CD4-positive, alpha-beta T cell (primary cell): ENCODE results near the gene CLEC16A. TPM values are rescaled to one million over a fixed set of nuclear protein-coding genes. Genes with fewer than 3 reads are reported as not detected.
"Not testable (repeated sequence)": the region's sequence is repeated elsewhere in the genome, so short reads cannot be mapped to it uniquely, and the experiment has no call there.

Source experiments
- ATAC-seq: fragments of 200-7000 bp; cut with Tn5 transposase; one replicate; pipeline ENCODE4 v1.10.0; 2022; ENCODE audit warnings: mild to moderate bottlenecking; ENCODE audit not compliant: poor library complexity
- CTCF ChIA-PET: fragments of 350-600 bp; sonication (Branson Sonifier 250); formaldehyde crosslinking; loops from one replicate; lab custom pipeline; 2021; ENCODE audit warnings: antibody characterized with exemption, inconsistent platforms; lab: Charles Lee
- POLR2A ChIA-PET: fragments of 350-600 bp; sonication (Branson Sonifier 250); formaldehyde crosslinking; loops from one replicate; lab custom pipeline; 2021; ENCODE audit warnings: antibody characterized with exemption, inconsistent platforms; lab: Charles Lee
- DNase-seq, 14 experiments: peaks; one replicate each; pipeline ENCODE4 v3.0.0-alpha.2; 2013 to 2020; ENCODE audit warnings: mixed read lengths in 2 of 14
- H3K27ac ChIP-seq, 2 donors: one replicate each; pipeline versions ENCODE4 v1.5.1 to v1.7.0; 2013; ENCODE audit warnings: low read length in 2 of 2, low read depth in 1 of 2, mild to moderate bottlenecking in 1 of 2
- H3K27me3 ChIP-seq, 2 experiments: 1 replicate in 1 of 2; 2 replicates in 1 of 2; pipeline versions ENCODE4 v1.6.1 to v1.7.0; 2013; ENCODE audit warnings: low read length in 2 of 2, control low read depth in 1 of 2, mild to moderate bottlenecking in 1 of 2, moderate library complexity in 1 of 2; ENCODE audit not compliant: insufficient read depth in 2 of 2, control insufficient read depth in 1 of 2
- H3K36me3 ChIP-seq: one replicate; pipeline ENCODE4 v1.6.1; 2013; ENCODE audit warnings: low read length, control low read depth; ENCODE audit not compliant: insufficient read depth
- H3K4me1 ChIP-seq: one replicate; pipeline ENCODE4 v1.6.1; 2013; ENCODE audit warnings: low read length, control low read depth; ENCODE audit not compliant: insufficient read depth
- H3K4me3 ChIP-seq: one replicate; pipeline ENCODE4 v1.5.1; 2013; ENCODE audit warnings: mild to moderate bottlenecking, low read length, moderate library complexity
- H3K9me3 ChIP-seq, 2 experiments: 1 replicate in 1 of 2; 2 replicates in 1 of 2; pipeline versions ENCODE4 v1.6.1 to v1.7.0; 2013; ENCODE audit warnings: low read length in 2 of 2, mild to moderate bottlenecking in 2 of 2, control low read depth in 1 of 2, moderate library complexity in 1 of 2; ENCODE audit not compliant: control insufficient read depth in 1 of 2, insufficient read depth in 1 of 2
- H3K27ac Mint-ChIP-seq: one replicate; pipeline ENCODE4 v1.8.0; 2020; ENCODE audit warnings: mixed read lengths
- H3K27me3 Mint-ChIP-seq: one replicate; pipeline ENCODE4 v1.8.0; 2021; ENCODE audit warnings: mixed read lengths
- H3K36me3 Mint-ChIP-seq: one replicate; pipeline ENCODE4 v1.8.0; 2021; ENCODE audit warnings: low read depth, mixed read lengths
- H3K4me1 Mint-ChIP-seq: one replicate; pipeline ENCODE4 v1.8.0; 2021; ENCODE audit warnings: low read depth, mixed read lengths
- H3K4me3 Mint-ChIP-seq: one replicate; pipeline ENCODE4 v1.8.0; 2020; ENCODE audit warnings: mild to moderate bottlenecking, mixed read lengths
- H3K9me3 Mint-ChIP-seq: one replicate; pipeline ENCODE4 v1.8.0; 2020; ENCODE audit warnings: mixed read lengths
- CTCF ChIP-seq: fragments of 200-600 bp; IDR thresholded peaks from one replicate; pipeline ENCODE4 v1.8.0; 2022; ENCODE audit warnings: antibody characterized with exemption, mild to moderate bottlenecking
- intact Hi-C, 2 experiments: fragments of 100-400 bp; cut with DNase I in 1 of 2; cut with micrococcal nuclease in 1 of 2; formaldehyde crosslinking; loops; one replicate each; pipeline versions ENCODE4 v1.15.1 to v1.9.0; 2023 to 2025; cut with DNase I, micrococcal nuclease
- total RNA-seq, 174 experiments: library from RNA in 2 of 174; stranded (reverse) in 2 of 174; gene quantifications; one replicate each; pipeline ENCODE4 v1.2.3 and lab custom pipeline; 2021 to 2026

Gene CLEC16A
- total RNA-seq, 2 experiments from 2014 or later = 21.7 to 22.7 TPM

- Histone ChIP-seq H3K4me3 (no peak overlapping the region), H3K4me1 (peaks cover 28% of the 10 kb centered on the region), H3K36me3 (no peaks in the 10 kb centered on the region), H3K27ac (no peak overlapping the region), H3K9me3 (no peaks in the 10 kb centered on the region), H3K27me3 (no peaks in the 10 kb centered on the region)
- DNase-seq = no peak
- H3K27ac Mint-ChIP-seq = no peak overlapping the region
- ATAC-seq = no peak
- ChIA-PET POLR2A (interaction anchor here (0.7 kb wide), 1 partner anchor 169 kb away, joined by 4 read pairs; no protein-coding TSS in a partner anchor), CTCF (no interaction called here)
- TF ChIP-seq CTCF = no peak
- H3K4me1 Mint-ChIP-seq = peaks cover 27% of the 10 kb centered on the region
- intact Hi-C loops = no loop called here
- no peaks in the 10 kb centered on the region for H3K27me3 Mint-ChIP-seq
- no peaks in the 10 kb centered on the region for H3K9me3 Mint-ChIP-seq
- peaks cover 4% of the 10 kb centered on the region for H3K36me3 Mint-ChIP-seq
- H3K4me3 Mint-ChIP-seq = no peak overlapping the region
Measured at GRCh38 chr16:11101695-11102522, 157.5 kb downstream of the CLEC16A start.

GRCh38 chr16:11102523-11102898, 158.1 kb downstream of the CLEC16A start:
- intact Hi-C loops = no loop called here
- POLR2A ChIA-PET = interaction anchor here (0.7 kb wide), 1 partner anchor 169 kb away, joined by 4 read pairs; no protein-coding TSS in a partner anchor
- no peak overlapping the region for H3K4me3 Mint-ChIP-seq
- H3K4me1 Mint-ChIP-seq = peaks cover 27% of the 10 kb centered on the region
- H3K27ac Mint-ChIP-seq = no peak overlapping the region
- H3K9me3 ChIP-seq = no peaks in the 10 kb centered on the region
- DNase-seq (no peak), ATAC-seq (no peak)
- H3K27me3 Mint-ChIP-seq = no peaks in the 10 kb centered on the region
- H3K4me3 ChIP-seq = no peak overlapping the region
- peaks cover 28% of the 10 kb centered on the region for H3K4me1 ChIP-seq
- CTCF ChIA-PET = no interaction called here
- TF ChIP-seq CTCF = no peak
- no peak overlapping the region for H3K27ac ChIP-seq
- H3K36me3 Mint-ChIP-seq = peaks cover 4% of the 10 kb centered on the region
- H3K9me3 Mint-ChIP-seq = no peaks in the 10 kb centered on the region
- no peaks in the 10 kb centered on the region for H3K27me3 ChIP-seq
- no peaks in the 10 kb centered on the region for H3K36me3 ChIP-seq

- POLR2A ChIA-PET, intact Hi-C loops: not testable (repeated sequence)
Measured at GRCh38 chr16:11103301-11103700, 158.9 kb downstream of the CLEC16A start.

More at GRCh38 chr16:11103301-11103700, 158.9 kb downstream of the CLEC16A start:
- H3K4me1 Mint-ChIP-seq = peaks cover 27% of the 10 kb centered on the region
- DNase-seq, H3K4me3 ChIP-seq, H3K27ac Mint-ChIP-seq, ATAC-seq, H3K36me3 Mint-ChIP-seq, H3K27ac ChIP-seq, H3K27me3 ChIP-seq, H3K9me3 Mint-ChIP-seq, H3K4me3 Mint-ChIP-seq, H3K36me3 ChIP-seq, H3K9me3 ChIP-seq, H3K27me3 Mint-ChIP-seq, CTCF ChIA-PET: not testable (repeated sequence)
- peaks cover 28% of the 10 kb centered on the region for H3K4me1 ChIP-seq
